Right lobe of liver (tissue), 6 donors: Measurements from ENCODE around the gene PPP2R5D. TPM values are rescaled to one million over a fixed set of nuclear protein-coding genes. Genes with fewer than 3 reads are reported as not detected.
A peak's percentile ranks its signal among the peaks of the same experiment; 100 is the strongest.

Experiments
- ATAC-seq, 4 donors: fragments of 200-7000 bp; cut with Tn5 transposase; one replicate each; pipeline ENCODE4 v1.9.1; 2020; ENCODE audit warnings: mild to moderate bottlenecking in 4 of 4, moderate library complexity in 4 of 4
- DNase-seq, 3 donors: peaks; one replicate each; pipeline ENCODE4 v3.0.0-alpha.2; 2020
- H3K27ac ChIP-seq, 3 donors: fragments of 200-600 bp; one replicate each; pipeline ENCODE4 v1.8.0; 2022
- H3K27me3 ChIP-seq, 2 donors: fragments of 200-600 bp; one replicate each; pipeline ENCODE4 v1.8.0; 2022
- H3K36me3 ChIP-seq, 4 donors: fragments of 200-600 bp; sonication (generic) in 1 of 4; one replicate each; pipeline versions ENCODE4 v1.5.1 to v1.8.0; 2017 to 2022; ENCODE audit warnings: control low read depth in 1 of 4
- H3K4me1 ChIP-seq, 4 donors: fragments of 200-600 bp; sonication (generic) in 1 of 4; one replicate each; pipeline versions ENCODE4 v1.5.1 to v1.8.0; 2017 to 2022; ENCODE audit warnings: control low read depth in 1 of 4
- H3K4me3 ChIP-seq, 3 donors: fragments of 200-600 bp; one replicate each; pipeline ENCODE4 v1.8.0; 2022
- H3K9me3 ChIP-seq, 4 donors: fragments of 200-600 bp; sonication (generic) in 1 of 4; one replicate each; pipeline versions ENCODE4 v1.5.1 to v1.8.0; 2017 to 2022; ENCODE audit warnings: control low read depth in 1 of 4
- CTCF ChIP-seq, 4 donors: fragments of 200-600 bp in 3 of 4; fragments of 450-650 bp in 1 of 4; IDR thresholded peaks; one replicate each; pipeline versions ENCODE4 v1.5.1 to v1.8.0; 2016 to 2022; ENCODE audit warnings: antibody characterized with exemption in 4 of 4, mild to moderate bottlenecking in 2 of 4
- POLR2A ChIP-seq: fragments of 450-650 bp; IDR thresholded peaks from one replicate; pipeline ENCODE4 v1.6.1; 2017; ENCODE audit warnings: antibody characterized with exemption, mild to moderate bottlenecking
- WGBS: methylation state at CpG from one replicate; pipeline ENCODE4 v1.1.6; 2018; ENCODE audit warnings: low coverage, low lambda C conversion rate; ENCODE audit not compliant: insufficient coverage; ENCODE audit errors: missing lambda C conversion rate; 5-methylcytosine and 5-hydroxymethylcytosine counted together
- intact Hi-C, 2 donors: fragments of 100-400 bp; cut with DNase I; formaldehyde crosslinking; loops; one replicate each; pipeline versions ENCODE4 v1.11.2 to v1.14.1; 2022
- total RNA-seq, 6 experiments: library from RNA; depleted of rRNA in 2 of 6; stranded (reverse); fragments of >200 nt in 2 of 6; fragmentation: NEBNext Ultra II Directional in 3 of 6; extraction: Animal tissue kit (Norgen Biotek cat#: 25700) in 3 of 6; gene quantifications; one replicate each; pipeline versions ENCODE4 v1.1.0 to v1.2.4, GENCODE V29; 2016 to 2023
- donor health status: DM: no; HTN: yes; CAD: no.
- donor health status: DM: no; HTN: no; CAD: no.
- donor health status: DM: no; HTN: no; CAD: no.
- donor health status: DM: no; HTN: yes; CAD: no.
- donor health status: DM: no; HTN: yes; CAD: no.

Gene PPP2R5D
- total RNA-seq, 6 experiments from 2014 or later, result 11.5 to 24.0 (median 16.3) TPM

GRCh38 chr6:43035495-43036194, 51.3 kb downstream of the PPP2R5D start:
- TF ChIP-seq CTCF (IDR thresholded peaks at IDR 0.05) (no peak), POLR2A (no peak)
- WGBS, result 27% methylated on average over 2 of the region's 4 CpGs

GRCh38 chr6:43036712-43037111, 52.3 kb downstream of the PPP2R5D start:
- 90% methylated on average over 8 of the region's 9 CpGs for WGBS

More at GRCh38 chr6:43035495-43036194, 51.3 kb downstream of the PPP2R5D start:
- no peaks in the 10 kb centered on the region for H3K9me3 ChIP-seq
- intact Hi-C loops, result no loop called here
- H3K27me3 ChIP-seq, result no peaks in the 10 kb centered on the region
- ATAC-seq (peak; percentile 43 to 95 (median 74)), DNase-seq (peak in 1 of 3 donors; percentile 77)
- no peak overlapping the region for H3K4me3 ChIP-seq
- H3K27ac ChIP-seq, result no peak overlapping the region
- peaks cover 0 to 11% (median 0%) of the 10 kb centered on the region in 4 donors for H3K4me1 ChIP-seq
- peaks cover 0 to 20% (median 5%) of the 10 kb centered on the region in 4 donors for H3K36me3 ChIP-seq

GRCh38 chr6:43037197-43037596, 52.8 kb downstream of the PPP2R5D start:
- whole genome bisulfite sequencing, result 100% methylated on average over 1 of the region's 5 CpGs
- H3K9me3 ChIP-seq, result no peaks in the 10 kb centered on the region
- TF ChIP-seq POLR2A (no peak), CTCF (IDR thresholded peaks at IDR 0.05) (no peak)
- no peak for DNase-seq
- no peak for ATAC-seq
- H3K27ac ChIP-seq, result no peak overlapping the region
- H3K36me3 ChIP-seq, result peaks cover 0 to 19% (median 7%) of the 10 kb centered on the region in 4 donors
- peaks cover 0 to 11% (median 0%) of the 10 kb centered on the region in 4 donors for H3K4me1 ChIP-seq
- H3K27me3 ChIP-seq, result no peaks in the 10 kb centered on the region
- H3K4me3 ChIP-seq, result no peak overlapping the region
- intact Hi-C loops, result no loop called here

More at GRCh38 chr6:43036712-43037111, 52.3 kb downstream of the PPP2R5D start:
- H3K4me3 ChIP-seq, result no peak overlapping the region
- H3K4me1 ChIP-seq, result peaks cover 0 to 11% (median 0%) of the 10 kb centered on the region in 4 donors
- no peak for TF ChIP-seq POLR2A
- TF ChIP-seq CTCF (IDR thresholded peaks at IDR 0.05), result no peak
- H3K27ac ChIP-seq, result no peak overlapping the region
- no peaks in the 10 kb centered on the region for H3K9me3 ChIP-seq
- DNase-seq (no peak), ATAC-seq (no peak)
- no peaks in the 10 kb centered on the region for H3K27me3 ChIP-seq
- peaks cover 0 to 19% (median 7%) of the 10 kb centered on the region in 4 donors for H3K36me3 ChIP-seq
- intact Hi-C loops, result no loop called here

- Histone ChIP-seq H3K9me3 (no peaks in the 10 kb centered on the region), H3K27me3 (no peaks in the 10 kb centered on the region), H3K4me1 (peaks cover 0 to 11% (median 0%) of the 10 kb centered on the region in 4 donors), H3K27ac (no peak overlapping the region), H3K36me3 (peaks cover 0 to 22% (median 10%) of the 10 kb centered on the region in 4 donors), H3K4me3 (no peak overlapping the region)
- 94% methylated on average over 3 of the region's 9 CpGs for WGBS
- no peak for DNase-seq
- intact Hi-C loops, result no loop called here
- ATAC-seq, result peak in 1 of 4 donors; percentile 4
- TF ChIP-seq POLR2A, result no peak
- no peak for TF ChIP-seq CTCF (IDR thresholded peaks at IDR 0.05)
Observed at GRCh38 chr6:43037706-43038105, 53.3 kb downstream of the PPP2R5D start.
